DND-41 (cell line): ENCODE measurements around the gene KIF21A.
"Not testable (repeated sequence)": the region's sequence is repeated elsewhere in the genome, so short reads cannot be mapped to it uniquely, and the experiment has no call there.

Experiments used
- CTCF ChIP-seq: IDR thresholded peaks from 2 replicates; pipeline ENCODE4 v1.5.1; 2012; ENCODE audit warnings: borderline replicate concordance, low read length, moderate library complexity, mild to moderate bottlenecking; ENCODE audit not compliant: poor library complexity, severe bottlenecking; ENCODE audit errors: extremely low read depth
- EZH2 ChIP-seq: IDR thresholded peaks from 3 replicates; pipeline ENCODE4 v1.6.1; 2012; ENCODE audit warnings: borderline replicate concordance, low read depth, mild to moderate bottlenecking, moderate library complexity, low read length, inconsistent platforms; ENCODE audit not compliant: severe bottlenecking

- TF ChIP-seq CTCF, EZH2: not testable (repeated sequence)
These were observed 32.2 kb upstream of the KIF21A start for GRCh38 chr12:39475136-39475535.
